GM19395 (cell line): Measurements from ENCODE around the gene YIPF3.
"Not testable (repeated sequence)": the region's sequence is repeated elsewhere in the genome, so short reads cannot be mapped to it uniquely, and the experiment has no call there.

Source experiments
- ATAC-seq: cut with Tn5 transposase; IDR thresholded peaks from one replicate; pipeline ENCODE4 v1.9.1; 2021; ENCODE audit warnings: mild to moderate bottlenecking, moderate library complexity; ENCODE audit not compliant: unreplicated experiment

Gene YIPF3

GRCh38 chr6:43467265-43467664 is 49.5 kb downstream of the YIPF3 start:
- ATAC-seq: not testable (repeated sequence)

DNA sequence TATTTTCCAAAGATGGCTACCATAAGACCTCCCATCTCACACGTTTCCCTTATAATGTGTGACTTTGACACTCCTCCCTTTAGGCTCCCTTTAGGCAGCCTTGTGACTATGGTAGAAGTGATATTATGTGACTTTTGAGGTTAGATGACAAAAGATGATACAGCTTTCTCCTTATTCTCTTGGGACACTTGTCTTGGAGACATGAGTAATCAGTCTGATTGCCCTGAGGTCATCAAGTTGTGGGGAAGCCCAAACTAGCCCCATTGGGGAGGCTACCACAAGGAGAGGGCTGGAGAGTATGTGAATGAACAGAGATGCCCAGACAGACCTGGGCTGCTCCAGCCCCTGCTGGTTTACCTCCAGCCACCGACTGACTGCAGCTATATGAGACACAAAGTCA is 50.8 kb downstream of the YIPF3 start:
- ATAC-seq: no peak

DNA sequence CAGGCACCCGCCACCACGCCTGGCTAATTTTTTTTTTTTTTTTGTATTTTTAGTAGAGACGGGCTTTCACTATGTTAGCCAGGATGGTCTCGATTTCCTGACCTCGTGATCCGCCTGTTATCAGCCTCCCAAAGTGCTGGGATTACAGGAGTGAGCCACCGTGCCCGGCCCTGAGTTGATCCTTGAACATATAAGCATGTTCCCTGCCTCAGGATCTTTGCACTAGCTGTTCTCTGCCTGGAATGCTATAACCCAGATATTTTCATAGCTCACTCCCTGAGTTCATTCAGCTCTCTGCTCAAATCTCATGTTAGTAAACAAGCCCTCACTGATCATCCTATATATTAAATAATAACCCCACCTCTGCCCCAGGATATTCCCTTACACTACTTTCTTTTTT is 52.4 kb downstream of the YIPF3 start:
- ATAC-seq: no peak

- ATAC-seq: no peak
These were observed 54.8 kb downstream of the YIPF3 start for GRCh38 chr6:43461936-43462335.
